Heart left ventricle (tissue), 16 donors: ENCODE data around the gene TEKT2. TPM values are rescaled to one million over a fixed set of nuclear protein-coding genes. Genes with fewer than 3 reads are reported as not detected.

ENCODE experiments used
- ATAC-seq, 4 donors: fragments of 200-7000 bp; cut with Tn5 transposase; one replicate each; pipeline ENCODE4 v1.9.1; 2020 to 2022; ENCODE audit warnings: moderate library complexity in 4 of 4, mild to moderate bottlenecking in 3 of 4, moderate number of reproducible peaks in 1 of 4
- DNase-seq, 5 donors: peaks; one replicate each; pipeline ENCODE4 v3.0.0-alpha.2; 2020
- H3K27ac ChIP-seq, 12 donors: fragments of 200-600 bp; sonication (generic) in 4 of 12; one replicate each; pipeline versions ENCODE4 v1.5.0 to v1.8.0; 2016 to 2022; ENCODE audit warnings: mild to moderate bottlenecking in 2 of 12
- H3K27me3 ChIP-seq, 9 donors: fragments of 200-600 bp; sonication (generic) in 2 of 9; one replicate each; pipeline versions ENCODE4 v1.5.1 to v1.8.0; 2016 to 2022; ENCODE audit warnings: mild to moderate bottlenecking in 3 of 9
- H3K36me3 ChIP-seq, 9 donors: fragments of 200-600 bp; sonication (generic) in 2 of 9; one replicate each; pipeline versions ENCODE4 v1.5.0 to v1.8.0; 2018 to 2022; ENCODE audit warnings: mild to moderate bottlenecking in 2 of 9
- H3K4me1 ChIP-seq, 12 donors: fragments of 200-600 bp; sonication (generic) in 4 of 12; one replicate each; pipeline versions ENCODE4 v1.5.0 to v1.8.0; 2016 to 2022; ENCODE audit warnings: mild to moderate bottlenecking in 3 of 12
- H3K4me3 ChIP-seq, 12 donors: fragments of 200-600 bp; sonication (generic) in 4 of 12; one replicate each; pipeline versions ENCODE4 v1.5.0 to v1.8.0; 2017 to 2022; ENCODE audit warnings: mild to moderate bottlenecking in 9 of 12, moderate library complexity in 4 of 12
- H3K9me3 ChIP-seq, 12 donors: fragments of 200-600 bp; sonication (generic) in 4 of 12; one replicate each; pipeline versions ENCODE4 v1.5.0 to v1.8.0; 2016 to 2022; ENCODE audit warnings: mild to moderate bottlenecking in 1 of 12
- CTCF ChIP-seq, 12 donors: fragments of 200-600 bp; sonication (generic) in 4 of 12; IDR thresholded peaks; one replicate each; pipeline versions ENCODE4 v1.5.0 to v1.8.0; 2018 to 2022; ENCODE audit warnings: antibody characterized with exemption in 12 of 12, mild to moderate bottlenecking in 5 of 12
- POLR2A ChIP-seq, 2 donors: fragments of 450-650 bp; IDR thresholded peaks; one replicate each; pipeline ENCODE4 v1.6.1; 2017; ENCODE audit warnings: antibody characterized with exemption in 2 of 2, mild to moderate bottlenecking in 2 of 2, moderate library complexity in 2 of 2
- WGBS, 4 donors: extraction: QIAGEN DNeasy Blood & Tissue Kit in 2 of 4; methylation state at CpG; one replicate each; pipeline versions ENCODE4 v1.1.5 to v1.1.7; 2013 to 2018; 5-methylcytosine and 5-hydroxymethylcytosine counted together
- intact Hi-C, 10 donors: fragments of 100-400 bp; cut with DNase I; formaldehyde crosslinking; loops; one replicate each; pipeline versions ENCODE4 v1.11.1 to v1.14.2; 2022
- polyA plus RNA-seq, 2 donors: library from polyadenylated mRNA; stranded (reverse); fragments of 200-250 nt; gene quantifications; one replicate each; pipeline ENCODE4 v1.2.3, GENCODE V29; 2013
- total RNA-seq, 9 donors: library from RNA; depleted of rRNA in 2 of 9; stranded (reverse); fragments of >200 nt in 2 of 9; fragmentation: NEBNext Ultra II Directional in 3 of 9; extraction: Animal tissue kit (Norgen Biotek cat#: 25700) in 3 of 9; gene quantifications; one replicate each; pipeline versions ENCODE4 v1.1.0 to v1.2.4, GENCODE V29; 2016 to 2023
- donor health status: ischemic (EF 13 %, LVEDD 7.1; RV severe dilation, severe dysfunction).
- donor health status: healthy with polysubstance abuse.
- donor health status: DM: no; HTN: yes; CAD: no.
- donor health status: DM: no; HTN: no; CAD: no.
- donor health status: ischemic (EF 25% LVEDD 6.9; RV normal size, moderate dysfunction).
- donor health status: ischemic (EF 25% LVEDD 5.7; RV mildly dilated, moderate dysfunction).
- donor health status: healthy.
- donor health status: DM: yes; HTN: yes; CAD: no.
- donor health status: ischemic (EF 35%, LVEDD 5.7; RV mildly dilated, moderate dysfunction).
- donor health status: nonischemic (EF 11% LVEDD 7.7; RV severe dilation, severe dysfunction).
- donor health status: DM: yes; HTN: yes; CAD: no.
- donor health status: PGD.
- donor health status: ischemic (EF 29% LVEDD 5.4; RV normal size, mild dysfunction).
- donor health status: nonischemic (EF 23%, LVEDD 6.1; RV moderate dilation, normal function).

Gene TEKT2
- total and polyA plus RNA-seq, 11 donors = 0.07 to 0.23 (median 0.18) TPM; not detected in 7

GRCh38 chr1:36111151-36111550 lies 27.3 kb downstream of the TEKT2 start:
- intact Hi-C loops = no loop called here
- Histone ChIP-seq H3K4me3 (no peak overlapping the region), H3K9me3 (no peaks in the 10 kb centered on the region), H3K27ac (no peak overlapping the region), H3K27me3 (no peaks in the 10 kb centered on the region), H3K36me3 (no peaks in the 10 kb centered on the region), H3K4me1 (peaks cover 0 to 9% (median 0%) of the 10 kb centered on the region in 12 donors)
- no peak for DNase-seq
- ATAC-seq = no peak
- no peak for TF ChIP-seq POLR2A (IDR thresholded peaks at IDR 0.05)
- no peak for TF ChIP-seq CTCF (IDR thresholded peaks at IDR 0.05)
- 62 to 74% (median 68%) methylated on average over 4 of the region's 4 CpGs for WGBS, 4 donors

GRCh38 chr1:36112823-36113222 lies 28.9 kb downstream of the TEKT2 start:
- DNase-seq = no peak
- H3K27ac ChIP-seq = no peak overlapping the region
- H3K4me1 ChIP-seq = peaks cover 0 to 13% (median 0%) of the 10 kb centered on the region in 12 donors
- no peaks in the 10 kb centered on the region for H3K27me3 ChIP-seq
- ATAC-seq = no peak
- H3K4me3 ChIP-seq = no peak overlapping the region
- H3K36me3 ChIP-seq = no peaks in the 10 kb centered on the region
- TF ChIP-seq POLR2A (IDR thresholded peaks at IDR 0.05) = no peak
- TF ChIP-seq CTCF (IDR thresholded peaks at IDR 0.05) = no peak
- no peaks in the 10 kb centered on the region for H3K9me3 ChIP-seq
- 82 to 89% (median 88%) methylated on average over 9 of the region's 9 CpGs for WGBS, 4 donors
- intact Hi-C loops = no loop called here

GRCh38 chr1:36114371-36114770 lies 30.5 kb downstream of the TEKT2 start:
- TF ChIP-seq CTCF (IDR thresholded peaks at IDR 0.05) (no peak), POLR2A (IDR thresholded peaks at IDR 0.05) (no peak)
- H3K27me3 ChIP-seq = no peaks in the 10 kb centered on the region
- DNase-seq (no peak), ATAC-seq (no peak)
- H3K27ac ChIP-seq = peak overlapping the region in 1 of 12 donors; percentile 72
- no peaks in the 10 kb centered on the region for H3K36me3 ChIP-seq
- H3K9me3 ChIP-seq = no peaks in the 10 kb centered on the region
- WGBS, 4 donors = 67 to 79% (median 69%) methylated on average over 5 of the region's 5 CpGs
- peaks cover 0 to 15% (median 0%) of the 10 kb centered on the region in 12 donors for H3K4me1 ChIP-seq
- intact Hi-C loops = no loop called here
- no peak overlapping the region for H3K4me3 ChIP-seq

GRCh38 chr1:36115200-36115669 lies 31.3 kb downstream of the TEKT2 start:
- peaks cover 0 to 23% (median 0%) of the 10 kb centered on the region in 12 donors for H3K4me1 ChIP-seq
- DNase-seq (no peak), ATAC-seq (peak; percentile 25 to 72 (median 64))
- intact Hi-C loops = no loop called here
- no peaks in the 10 kb centered on the region for H3K9me3 ChIP-seq
- H3K27me3 ChIP-seq = no peaks in the 10 kb centered on the region
- no peaks in the 10 kb centered on the region for H3K36me3 ChIP-seq
- no peak for TF ChIP-seq CTCF (IDR thresholded peaks at IDR 0.05)
- TF ChIP-seq POLR2A (IDR thresholded peaks at IDR 0.05) = no peak
- 62 to 87% (median 63%) methylated on average over 7 to 18 of the region's 18 CpGs for WGBS, 4 donors
- no peak overlapping the region for H3K4me3 ChIP-seq
- peak overlapping the region in 5 of 12 donors; percentile 23 to 72 (median 37) for H3K27ac ChIP-seq
